Umbilical cord (tissue), 2 donors: ENCODE results near the gene TMEM125. TPM values are rescaled to one million over a fixed set of nuclear protein-coding genes. Genes with fewer than 3 reads are reported as not detected.

ENCODE experiments used
- DNase-seq: peaks from one replicate; pipeline ENCODE4 v3.0.0-alpha.2; 2015; ENCODE audit warnings: low spot score
- total RNA-seq: library from RNA; depleted of rRNA; stranded (reverse); fragments of >200 nt; gene quantifications from one replicate; pipeline ENCODE4 v1.2.3, GENCODE V29; 2014; ENCODE audit warnings: low replicate concordance; ENCODE audit not compliant: insufficient read depth

Gene TMEM125
- total RNA-seq, 1 donor from 2014 or later = 0.72 TPM

- no peak for DNase-seq
Observed at GRCh38 chr1:43293176-43293575, 23.4 kb downstream of the TMEM125 start.

- DNase-seq = no peak
Observed at GRCh38 chr1:43293896-43294760, 24.3 kb downstream of the TMEM125 start.

- no peak for DNase-seq
Observed at GRCh38 chr1:43294761-43295160, 25.0 kb downstream of the TMEM125 start.

DNA sequence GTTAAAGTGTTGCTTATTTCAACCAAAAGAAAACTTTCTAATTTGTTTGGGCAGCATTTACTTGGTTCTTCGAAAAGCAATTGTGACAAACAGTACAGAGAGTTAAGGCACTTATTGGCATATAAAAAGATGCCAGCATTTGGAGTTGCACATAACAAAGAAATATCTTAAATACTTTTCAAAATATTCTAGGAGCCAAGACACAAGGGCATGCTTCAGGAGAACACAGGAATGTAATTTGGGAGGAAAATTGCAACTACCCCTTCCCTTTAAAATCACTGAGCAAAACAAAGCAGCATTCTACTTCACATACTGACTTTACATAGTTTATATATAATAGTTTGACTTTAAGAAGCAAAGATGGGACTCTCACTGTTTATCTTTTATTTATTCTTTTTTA, 26.4 kb downstream of the TMEM125 start:
- DNase-seq = no peak

- DNase-seq = no peak
Observed at GRCh38 chr1:43298055-43298454, 28.3 kb downstream of the TMEM125 start.

DNA sequence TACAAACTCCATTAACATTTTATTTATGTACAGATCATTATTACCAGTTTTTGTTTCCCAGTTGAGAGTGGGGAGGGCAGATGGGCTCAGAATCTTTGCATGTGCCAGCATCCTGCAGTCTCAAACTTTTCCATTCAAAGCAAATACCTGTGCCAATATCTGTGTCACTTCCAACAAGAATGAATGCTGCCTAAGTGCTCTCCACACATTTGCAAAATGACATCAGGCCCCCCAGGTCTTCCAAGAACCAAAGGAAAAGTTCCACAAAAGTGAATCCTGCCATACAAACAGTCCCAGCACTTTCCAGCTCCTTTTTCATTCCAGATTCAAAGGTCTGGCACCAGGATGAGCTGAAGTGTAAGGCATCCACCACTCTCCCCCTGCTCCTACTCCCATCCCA, 29.3 kb downstream of the TMEM125 start:
- DNase-seq = no peak

DNA sequence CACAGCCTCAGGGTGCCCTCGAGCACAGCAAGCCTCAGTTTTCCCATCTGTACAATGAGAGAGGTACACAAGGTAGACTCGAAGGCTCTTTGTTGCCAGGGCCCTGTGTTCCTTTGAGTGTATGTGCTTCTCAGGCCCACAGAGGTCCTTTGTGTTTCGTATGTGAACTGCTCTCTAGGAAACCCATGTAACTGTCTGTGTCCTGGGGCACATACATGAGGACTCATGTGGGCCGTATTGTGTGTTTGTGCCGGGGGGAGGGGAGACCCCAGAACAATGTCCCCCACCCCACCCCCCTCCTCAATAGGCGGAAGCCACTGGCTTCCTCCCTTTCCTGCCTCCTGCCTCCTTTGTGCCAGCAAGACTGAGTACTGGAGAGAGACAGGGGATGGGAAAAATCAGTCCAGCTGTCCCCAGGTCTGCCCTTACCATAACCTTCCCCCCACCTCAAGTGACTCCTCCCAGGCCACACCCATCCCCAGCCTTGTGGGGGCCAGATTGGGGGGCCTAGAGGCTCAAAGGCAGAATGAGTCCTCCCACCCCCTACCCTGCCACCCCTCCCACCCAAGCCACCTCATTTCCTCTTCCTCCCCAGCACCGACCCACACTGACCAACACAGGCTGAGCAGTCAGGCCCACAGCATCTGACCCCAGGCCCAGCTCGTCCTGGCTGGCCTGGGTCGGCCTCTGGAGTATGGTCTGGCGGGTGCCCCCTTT, 30.8 kb downstream of the TMEM125 start, which contains the start of gene TIE1:
Gene TIE1 (plus strand): TSS at position 605 of the 717 bp plus-strand sequence. CDS start 90 bp downstream, at position 695.
- peak; percentile 15 for DNase-seq

GRCh38 chr1:43302201-43302600, 32.4 kb downstream of the TMEM125 start:
- DNase-seq = no peak

DNA sequence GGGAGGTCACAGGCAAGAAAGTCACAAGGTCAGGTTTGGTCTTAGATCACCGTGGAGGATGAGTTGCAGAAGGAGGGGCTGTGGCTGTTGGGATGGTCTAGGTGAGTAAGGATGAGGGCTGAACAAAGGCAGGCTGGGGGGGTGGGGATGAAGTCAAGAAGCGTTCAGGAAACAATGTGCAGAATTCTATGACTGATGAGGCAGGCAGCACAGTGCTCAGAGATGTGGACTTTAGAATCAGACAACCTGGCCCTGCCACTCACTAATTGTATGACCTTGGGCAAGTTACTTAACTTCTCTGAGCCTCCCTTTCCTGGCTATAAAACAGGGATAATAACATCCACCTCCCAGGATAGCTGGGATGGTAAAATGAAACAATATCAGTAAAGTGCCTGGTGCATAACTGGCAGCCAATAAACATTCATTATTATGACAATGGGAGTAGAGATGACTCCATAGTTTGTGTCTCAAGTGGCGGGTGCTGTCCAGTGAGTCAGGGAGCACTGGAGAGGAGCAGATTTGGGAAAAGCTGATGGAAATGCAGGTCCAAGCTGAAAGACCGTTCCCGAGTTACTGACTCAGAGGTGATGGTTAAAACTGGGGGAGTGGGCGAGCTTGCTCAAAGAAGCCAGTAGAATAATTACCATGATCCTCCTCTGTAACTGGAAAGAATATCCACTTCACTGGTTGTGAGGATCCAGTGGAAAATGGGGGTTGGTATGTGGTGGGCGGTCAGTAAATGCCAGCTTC, 33.1 kb downstream of the TMEM125 start:
- DNase-seq = no peak

- DNase-seq = no peak
Observed at GRCh38 chr1:43303471-43304313, 33.9 kb downstream of the TMEM125 start.

- DNase-seq = peak; percentile 8
Observed at GRCh38 chr1:43304314-43304681, 34.5 kb downstream of the TMEM125 start.

DNA sequence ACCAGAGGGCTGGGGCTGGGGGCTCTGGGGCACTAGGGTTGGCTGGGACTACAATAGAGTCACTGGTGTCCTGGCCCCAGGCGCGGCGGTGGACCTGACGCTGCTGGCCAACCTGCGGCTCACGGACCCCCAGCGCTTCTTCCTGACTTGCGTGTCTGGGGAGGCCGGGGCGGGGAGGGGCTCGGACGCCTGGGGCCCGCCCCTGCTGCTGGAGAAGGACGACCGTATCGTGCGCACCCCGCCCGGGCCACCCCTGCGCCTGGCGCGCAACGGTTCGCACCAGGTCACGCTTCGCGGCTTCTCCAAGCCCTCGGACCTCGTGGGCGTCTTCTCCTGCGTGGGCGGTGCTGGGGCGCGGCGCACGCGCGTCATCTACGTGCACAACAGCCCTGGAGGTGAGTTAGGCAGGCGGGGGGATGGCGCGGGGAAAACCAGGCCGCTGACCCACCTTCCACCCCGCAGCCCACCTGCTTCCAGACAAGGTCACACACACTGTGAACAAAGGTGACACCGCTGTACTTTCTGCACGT, 35.1 kb downstream of the TMEM125 start:
- DNase-seq = no peak

DNA sequence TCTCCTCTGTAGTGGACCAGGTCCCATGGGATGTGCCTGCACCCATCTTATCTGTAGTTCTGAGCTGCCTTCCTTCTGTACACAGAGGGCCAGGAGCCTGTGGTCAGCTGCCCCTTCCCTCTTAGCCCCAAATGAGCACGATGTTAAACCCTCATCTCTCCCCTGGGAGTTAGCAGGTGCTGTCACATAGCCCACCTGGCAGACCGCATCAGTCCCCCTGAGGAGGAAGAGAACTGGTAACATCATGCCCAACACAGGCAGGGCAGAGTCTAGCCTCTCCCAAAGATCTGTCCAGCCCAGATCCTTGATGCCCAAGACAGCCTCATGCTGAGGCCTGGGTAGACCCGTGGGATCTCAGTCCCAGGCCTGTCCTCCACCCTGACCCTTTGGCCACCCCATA, 35.7 kb downstream of the TMEM125 start:
- DNase-seq = no peak

DNA sequence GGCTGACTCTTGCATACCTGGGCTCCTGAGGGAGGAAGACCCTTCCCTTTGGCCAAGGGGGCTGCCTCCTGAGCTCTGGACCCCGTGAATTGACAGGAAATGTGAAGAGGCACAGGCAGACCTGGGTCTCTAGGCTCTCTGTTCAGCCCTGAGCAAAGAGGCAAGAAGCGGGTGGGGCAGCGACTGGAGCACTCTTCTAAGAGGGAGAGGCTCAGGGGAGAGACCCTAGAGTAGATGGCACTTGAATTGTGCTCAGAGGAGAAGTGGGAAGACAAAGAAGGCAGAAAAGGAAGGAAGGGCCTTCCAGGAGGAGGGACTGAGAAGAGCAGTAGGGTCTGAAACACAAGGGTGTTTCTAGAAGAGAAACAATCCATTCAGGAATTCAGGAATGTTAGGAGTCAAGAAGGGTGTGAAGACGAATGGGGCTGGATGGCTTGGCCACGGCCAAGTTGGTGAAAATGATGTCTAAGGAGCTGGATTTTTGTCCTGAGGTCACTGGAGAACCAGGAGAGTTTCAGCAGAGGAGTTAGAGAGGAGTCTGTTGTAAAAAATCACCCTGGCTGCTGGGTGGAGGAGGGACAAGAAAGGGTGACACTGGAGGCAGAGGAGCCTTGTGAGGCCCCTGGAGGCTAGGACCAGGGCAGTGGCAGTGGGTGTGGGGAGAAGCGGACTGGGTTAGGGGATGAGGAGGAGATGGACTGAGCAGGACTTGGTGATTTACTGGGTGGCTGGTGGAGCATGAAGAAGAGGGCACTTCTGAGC, 36.3 kb downstream of the TMEM125 start:
- DNase-seq = no peak

DNA sequence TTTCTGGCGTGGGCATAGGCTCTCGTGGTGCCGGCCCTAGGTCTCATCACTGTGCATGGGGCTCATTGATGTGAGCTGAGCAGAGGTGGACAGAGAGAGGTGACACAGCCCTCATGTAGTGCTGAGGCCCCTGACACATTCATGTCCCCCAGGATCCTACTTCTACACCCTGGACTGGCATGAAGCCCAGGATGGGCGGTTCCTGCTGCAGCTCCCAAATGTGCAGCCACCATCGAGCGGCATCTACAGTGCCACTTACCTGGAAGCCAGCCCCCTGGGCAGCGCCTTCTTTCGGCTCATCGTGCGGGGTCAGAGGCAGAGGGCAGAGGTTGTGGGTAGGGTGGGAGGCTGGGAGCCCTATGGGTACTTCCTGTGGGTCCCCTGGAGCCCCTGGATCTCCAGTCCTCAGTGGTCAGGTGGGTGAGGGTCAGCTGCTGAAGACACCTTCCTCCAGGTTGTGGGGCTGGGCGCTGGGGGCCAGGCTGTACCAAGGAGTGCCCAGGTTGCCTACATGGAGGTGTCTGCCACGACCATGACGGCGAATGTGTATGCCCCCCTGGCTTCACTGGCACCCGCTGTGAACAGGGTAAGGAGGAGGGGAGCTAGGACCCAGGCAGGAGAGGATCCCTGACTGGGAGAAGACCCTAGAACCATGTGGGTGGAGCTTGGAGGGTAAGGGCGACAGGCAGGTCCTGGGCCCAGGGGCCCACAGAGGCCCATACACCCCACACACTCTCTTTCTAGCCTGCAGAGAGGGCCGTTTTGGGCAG, 37.1 kb downstream of the TMEM125 start:
- DNase-seq = no peak

DNA sequence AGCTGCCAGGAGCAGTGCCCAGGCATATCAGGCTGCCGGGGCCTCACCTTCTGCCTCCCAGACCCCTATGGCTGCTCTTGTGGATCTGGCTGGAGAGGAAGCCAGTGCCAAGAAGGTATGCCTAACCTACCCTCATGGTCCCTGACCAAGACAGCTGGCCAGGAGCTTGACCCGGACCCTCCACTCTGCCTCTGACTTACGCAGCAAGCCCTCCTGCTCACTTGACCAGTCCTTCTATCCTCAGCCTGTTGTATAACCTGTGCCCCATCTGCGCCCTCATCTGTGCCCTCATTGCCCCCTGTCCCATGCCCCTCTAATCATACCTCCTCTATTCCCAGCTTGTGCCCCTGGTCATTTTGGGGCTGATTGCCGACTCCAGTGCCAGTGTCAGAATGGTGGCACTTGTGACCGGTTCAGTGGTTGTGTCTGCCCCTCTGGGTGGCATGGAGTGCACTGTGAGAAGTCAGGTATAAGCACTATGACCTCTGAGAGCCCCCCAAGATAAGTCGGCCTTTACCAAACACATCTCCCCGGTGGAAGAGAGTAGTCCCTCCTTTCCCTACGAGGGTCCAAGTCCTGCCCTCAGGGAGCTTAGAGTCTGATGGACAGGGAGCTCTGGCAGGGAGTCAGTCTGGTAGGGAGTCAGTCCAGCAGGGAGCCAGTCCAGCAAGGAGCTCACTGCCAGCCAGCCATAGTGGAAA, 37.8 kb downstream of the TMEM125 start:
- no peak for DNase-seq

DNA sequence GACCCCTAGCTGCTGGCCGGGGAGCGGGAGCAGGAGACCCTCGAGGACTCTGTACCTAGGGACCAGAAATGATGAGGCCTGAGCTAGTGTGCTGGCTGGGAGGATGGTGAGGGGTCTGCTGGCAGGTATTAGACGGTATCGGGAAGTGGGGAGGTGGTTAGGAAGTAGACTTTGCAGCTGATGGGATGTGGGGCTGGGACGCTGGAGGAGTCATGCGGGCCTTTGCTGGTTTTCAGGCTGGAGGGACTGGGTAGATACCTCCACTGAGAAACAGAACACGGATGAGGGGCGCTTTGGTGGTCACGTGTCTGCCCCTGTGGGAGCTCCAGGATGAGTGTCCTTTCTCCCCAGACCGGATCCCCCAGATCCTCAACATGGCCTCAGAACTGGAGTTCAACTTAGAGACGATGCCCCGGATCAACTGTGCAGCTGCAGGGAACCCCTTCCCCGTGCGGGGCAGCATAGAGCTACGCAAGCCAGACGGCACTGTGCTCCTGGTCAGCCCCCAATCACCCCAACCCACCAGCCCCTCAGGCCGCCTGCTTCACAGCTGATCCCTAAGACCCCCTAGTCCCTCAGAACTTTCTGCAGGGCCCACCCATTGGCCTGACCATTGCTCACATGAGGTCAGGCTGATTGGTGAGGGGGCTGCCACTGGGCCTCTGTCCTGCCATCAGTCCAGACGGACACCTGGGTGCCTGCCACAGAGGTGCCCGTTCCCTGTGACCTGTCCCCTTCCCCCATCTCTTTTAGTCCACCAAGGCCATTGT, 39.0 kb downstream of the TMEM125 start:
- no peak for DNase-seq

DNA sequence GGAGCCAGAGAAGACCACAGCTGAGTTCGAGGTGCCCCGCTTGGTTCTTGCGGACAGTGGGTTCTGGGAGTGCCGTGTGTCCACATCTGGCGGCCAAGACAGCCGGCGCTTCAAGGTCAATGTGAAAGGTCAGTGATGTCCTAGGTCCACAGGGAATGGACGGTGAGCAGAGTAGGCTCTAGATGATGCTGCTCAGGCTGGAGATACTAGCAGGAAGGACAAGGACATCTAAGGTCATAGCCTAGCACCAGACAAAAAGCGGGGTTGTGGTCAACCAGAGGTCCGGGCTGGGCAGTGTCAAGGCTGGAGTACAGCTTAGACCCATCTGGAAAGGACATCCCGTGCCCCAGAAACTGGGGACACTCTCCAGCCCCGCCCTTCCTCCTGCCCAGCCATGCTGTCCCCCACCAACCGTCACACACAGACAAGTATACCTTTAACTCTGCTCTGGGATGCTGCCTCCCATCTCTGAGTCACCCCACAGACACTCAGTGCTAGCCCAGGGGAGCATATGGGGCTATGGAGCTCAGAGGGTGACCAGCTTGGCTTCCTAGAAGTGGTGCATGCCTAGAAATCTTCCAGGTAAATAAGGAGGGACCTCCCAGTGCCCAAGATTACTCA, 39.7 kb downstream of the TMEM125 start:
- DNase-seq = no peak
